ENCODE data around the gene SEMA3D. TPM values are rescaled to one million over a fixed set of nuclear protein-coding genes. Genes with fewer than 3 reads are reported as not detected.

Gene SEMA3D
- total RNA-seq, 4 donors from 2014 or later = 1.4 to 1.6 (median 1.5) TPM; not detected in 1

DNA sequence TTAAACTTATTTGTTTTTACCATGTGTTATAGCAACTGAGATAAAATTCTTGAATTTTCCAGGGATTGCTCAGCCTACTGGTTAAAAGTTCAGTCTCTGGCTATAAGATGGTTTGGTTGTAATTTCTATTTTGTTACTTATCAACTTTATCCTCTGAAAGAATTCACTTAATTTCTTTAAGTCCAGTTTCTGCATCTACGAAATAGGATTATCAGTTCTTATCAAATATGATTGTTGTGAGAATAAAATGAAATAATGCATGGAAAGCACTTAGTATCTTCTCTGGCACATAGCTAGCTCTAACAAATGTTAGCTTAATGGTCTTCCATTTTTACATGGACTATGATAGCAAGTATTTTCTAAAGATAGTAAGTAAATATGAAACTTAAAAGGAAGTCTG, 53.3 kb downstream of the SEMA3D start:
- intact Hi-C loops (cut with DNase I; ENCODE audit: low total_unique reads) = no loop called here
- 69 to 70% methylated on average over 1 of the region's 1 CpG for WGBS, 2 donors (ENCODE audit: low coverage in 1 of 2)
- no peaks in the 10 kb centered on the region for H3K4me1 ChIP-seq

GRCh38 chr7:85133006-85133405, 53.9 kb downstream of the SEMA3D start:
- Histone ChIP-seq H3K4me1 (no peaks in the 10 kb centered on the region), H3K9me3 (no peaks in the 10 kb centered on the region), H3K27ac (no peak overlapping the region), H3K36me3 (no peaks in the 10 kb centered on the region), H3K4me3 (no peak overlapping the region), H3K27me3 (no peaks in the 10 kb centered on the region)
- WGBS, 2 donors (ENCODE audit: low coverage in 1 of 2) = 87 to 96% methylated on average over 2 of the region's 2 CpGs
- intact Hi-C loops (cut with DNase I; ENCODE audit: low total_unique reads) (no loop called here), in situ Hi-C loops (cut with MboI; ENCODE audit: low pct_ligation_motif_present in 1 of 4, low pct_unique_long_range_greater_than_20kb in 1 of 4, low sequenced_read_pairs in 3 of 4) (no loop called here)
- no peak for DNase-seq
- TF ChIP-seq, protein P1, sequence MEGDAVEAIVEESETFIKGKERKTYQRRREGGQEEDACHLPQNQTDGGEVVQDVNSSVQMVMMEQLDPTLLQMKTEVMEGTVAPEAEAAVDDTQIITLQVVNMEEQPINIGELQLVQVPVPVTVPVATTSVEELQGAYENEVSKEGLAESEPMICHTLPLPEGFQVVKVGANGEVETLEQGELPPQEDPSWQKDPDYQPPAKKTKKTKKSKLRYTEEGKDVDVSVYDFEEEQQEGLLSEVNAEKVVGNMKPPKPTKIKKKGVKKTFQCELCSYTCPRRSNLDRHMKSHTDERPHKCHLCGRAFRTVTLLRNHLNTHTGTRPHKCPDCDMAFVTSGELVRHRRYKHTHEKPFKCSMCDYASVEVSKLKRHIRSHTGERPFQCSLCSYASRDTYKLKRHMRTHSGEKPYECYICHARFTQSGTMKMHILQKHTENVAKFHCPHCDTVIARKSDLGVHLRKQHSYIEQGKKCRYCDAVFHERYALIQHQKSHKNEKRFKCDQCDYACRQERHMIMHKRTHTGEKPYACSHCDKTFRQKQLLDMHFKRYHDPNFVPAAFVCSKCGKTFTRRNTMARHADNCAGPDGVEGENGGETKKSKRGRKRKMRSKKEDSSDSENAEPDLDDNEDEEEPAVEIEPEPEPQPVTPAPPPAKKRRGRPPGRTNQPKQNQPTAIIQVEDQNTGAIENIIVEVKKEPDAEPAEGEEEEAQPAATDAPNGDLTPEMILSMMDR (IDR thresholded peaks at IDR 0.05) = no peak
- TF ChIP-seq POLR2AphosphoS5 (IDR thresholded peaks at IDR 0.05) (no peak), EP300 (IDR thresholded peaks at IDR 0.05; ENCODE audit: low read depth) (no peak), POLR2A (IDR thresholded peaks at IDR 0.05) (no peak)

More for the DNA sequence above, 53.3 kb downstream of the SEMA3D start:
- in situ Hi-C loops (cut with MboI; ENCODE audit: low pct_ligation_motif_present in 1 of 4, low pct_unique_long_range_greater_than_20kb in 1 of 4, low sequenced_read_pairs in 3 of 4) = no loop called here
- H3K9me3 ChIP-seq = no peaks in the 10 kb centered on the region
- no peaks in the 10 kb centered on the region for H3K27me3 ChIP-seq
- TF ChIP-seq EP300 (IDR thresholded peaks at IDR 0.05; ENCODE audit: low read depth) = no peak
- no peak for TF ChIP-seq POLR2A (IDR thresholded peaks at IDR 0.05)
- TF ChIP-seq, protein P1 (IDR thresholded peaks at IDR 0.05) = no peak
- no peak for TF ChIP-seq POLR2AphosphoS5 (IDR thresholded peaks at IDR 0.05)
- no peaks in the 10 kb centered on the region for H3K36me3 ChIP-seq
- DNase-seq = no peak
- no peak overlapping the region for H3K4me3 ChIP-seq
- H3K27ac ChIP-seq = no peak overlapping the region

DNA sequence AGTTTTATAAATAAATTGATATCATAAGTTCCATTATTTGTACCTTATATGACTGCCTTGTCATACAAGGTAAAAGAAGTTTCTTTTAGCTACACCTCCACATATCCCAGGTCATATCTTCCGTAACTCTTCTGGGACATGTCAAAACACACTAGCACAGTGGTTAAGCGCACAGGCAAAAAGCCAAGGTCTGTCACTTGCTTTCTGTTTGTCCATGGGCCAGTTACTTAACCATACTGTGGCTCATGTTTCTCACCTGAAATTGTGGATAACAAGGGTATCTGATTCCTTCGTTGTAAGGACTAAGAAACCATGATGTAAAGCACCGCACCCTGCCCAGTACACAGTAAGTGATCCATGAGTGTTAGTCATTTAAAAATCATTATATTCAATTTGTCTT, 56.2 kb downstream of the SEMA3D start:
- no peaks in the 10 kb centered on the region for H3K27me3 ChIP-seq
- no peaks in the 10 kb centered on the region for H3K9me3 ChIP-seq
- intact Hi-C loops (cut with DNase I; ENCODE audit: low total_unique reads) = no loop called here
- TF ChIP-seq POLR2AphosphoS5 (IDR thresholded peaks at IDR 0.05) = no peak
- no peak for TF ChIP-seq POLR2A (IDR thresholded peaks at IDR 0.05)
- TF ChIP-seq, protein P1 (IDR thresholded peaks at IDR 0.05) = no peak
- no peak for TF ChIP-seq EP300 (IDR thresholded peaks at IDR 0.05; ENCODE audit: low read depth)
- H3K4me3 ChIP-seq = no peak overlapping the region
- H3K4me1 ChIP-seq = no peaks in the 10 kb centered on the region
- in situ Hi-C loops (cut with MboI; ENCODE audit: low pct_ligation_motif_present in 1 of 4, low pct_unique_long_range_greater_than_20kb in 1 of 4, low sequenced_read_pairs in 3 of 4) = no loop called here
- no peaks in the 10 kb centered on the region for H3K36me3 ChIP-seq
- no peak for DNase-seq
- WGBS, 2 donors (ENCODE audit: low coverage in 1 of 2) = 93 to 100% methylated on average over 2 to 4 of the region's 4 CpGs
- no peak overlapping the region for H3K27ac ChIP-seq

- 38 to 79% methylated on average over 2 of the region's 2 CpGs for WGBS, 2 donors (ENCODE audit: low coverage in 1 of 2)
- no peak for DNase-seq
- no peaks in the 10 kb centered on the region for H3K9me3 ChIP-seq
- no peak overlapping the region for H3K4me3 ChIP-seq
- no peaks in the 10 kb centered on the region for H3K27me3 ChIP-seq
- intact Hi-C loops (cut with DNase I; ENCODE audit: low total_unique reads) (no loop called here), in situ Hi-C loops (cut with MboI; ENCODE audit: low pct_ligation_motif_present in 1 of 4, low pct_unique_long_range_greater_than_20kb in 1 of 4, low sequenced_read_pairs in 3 of 4) (no loop called here)
- TF ChIP-seq EP300 (IDR thresholded peaks at IDR 0.05; ENCODE audit: low read depth) (no peak), POLR2A (IDR thresholded peaks at IDR 0.05) (no peak)
- H3K27ac ChIP-seq = no peak overlapping the region
- H3K36me3 ChIP-seq = no peaks in the 10 kb centered on the region
- no peaks in the 10 kb centered on the region for H3K4me1 ChIP-seq
Observed at GRCh38 chr7:85126383-85126782, 60.5 kb downstream of the SEMA3D start.

DNA sequence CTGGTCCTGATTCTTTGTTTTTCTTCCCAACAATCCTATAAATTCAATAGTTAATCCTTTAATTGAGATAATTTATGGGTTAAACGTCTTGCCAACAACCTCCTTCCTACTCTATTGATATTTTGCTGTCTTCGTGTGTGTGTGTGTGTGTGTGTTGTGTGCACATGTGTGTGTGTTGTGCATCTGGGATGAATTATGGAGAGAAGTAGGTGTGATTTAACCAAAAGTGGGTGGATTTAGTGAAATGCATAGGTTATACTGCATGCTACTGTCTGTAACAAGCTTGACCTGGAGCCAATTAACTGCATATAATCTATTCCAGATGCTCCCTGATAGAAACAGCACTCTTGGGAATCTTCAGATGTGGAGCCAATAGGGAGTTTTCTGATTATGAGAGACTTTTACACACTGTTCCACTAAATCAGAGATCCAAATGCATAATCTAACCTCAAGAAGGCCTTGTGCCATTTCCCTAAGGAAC, 61.2 kb downstream of the SEMA3D start:
- Histone ChIP-seq H3K36me3 (no peaks in the 10 kb centered on the region), H3K27me3 (no peaks in the 10 kb centered on the region), H3K27ac (no peak overlapping the region), H3K4me3 (no peak overlapping the region), H3K4me1 (no peaks in the 10 kb centered on the region), H3K9me3 (no peaks in the 10 kb centered on the region)
- in situ Hi-C loops (cut with MboI; ENCODE audit: low pct_ligation_motif_present in 1 of 4, low pct_unique_long_range_greater_than_20kb in 1 of 4, low sequenced_read_pairs in 3 of 4) (no loop called here), intact Hi-C loops (cut with DNase I; ENCODE audit: low total_unique reads) (no loop called here)
- DNase-seq = no peak
- WGBS, 2 donors (ENCODE audit: low coverage in 1 of 2) = 51 to 63% methylated on average over 2 of the region's 2 CpGs
- TF ChIP-seq POLR2A (IDR thresholded peaks at IDR 0.05) = no peak
- no peak for TF ChIP-seq POLR2AphosphoS5 (IDR thresholded peaks at IDR 0.05)
- TF ChIP-seq, protein P1 (IDR thresholded peaks at IDR 0.05) = no peak
- TF ChIP-seq EP300 (IDR thresholded peaks at IDR 0.05; ENCODE audit: low read depth) = no peak

All from transverse colon (tissue), 4 donors.